Left renal pelvis (tissue), 4 donors: ENCODE data around the gene PLEKHH1. TPM values are rescaled to one million over a fixed set of nuclear protein-coding genes. Genes with fewer than 3 reads are reported as not detected.

Source experiments
- DNase-seq, 4 donors: peaks; one replicate each; pipeline ENCODE4 v3.0.0-alpha.2; 2013; ENCODE audit warnings: low read depth in 4 of 4, low spot score in 3 of 4
- polyA plus RNA-seq, 4 donors: library from polyadenylated mRNA; unstranded; fragments of 120-200 nt; gene quantifications; one replicate each; pipeline ENCODE4 v1.2.1, GENCODE V29; 2013; ENCODE audit not compliant: insufficient read length in 4 of 4

The PLEKHH1 gene
- polyA plus RNA-seq, 4 donors = 6.7 to 81.2 (median 45.4) TPM

DNA sequence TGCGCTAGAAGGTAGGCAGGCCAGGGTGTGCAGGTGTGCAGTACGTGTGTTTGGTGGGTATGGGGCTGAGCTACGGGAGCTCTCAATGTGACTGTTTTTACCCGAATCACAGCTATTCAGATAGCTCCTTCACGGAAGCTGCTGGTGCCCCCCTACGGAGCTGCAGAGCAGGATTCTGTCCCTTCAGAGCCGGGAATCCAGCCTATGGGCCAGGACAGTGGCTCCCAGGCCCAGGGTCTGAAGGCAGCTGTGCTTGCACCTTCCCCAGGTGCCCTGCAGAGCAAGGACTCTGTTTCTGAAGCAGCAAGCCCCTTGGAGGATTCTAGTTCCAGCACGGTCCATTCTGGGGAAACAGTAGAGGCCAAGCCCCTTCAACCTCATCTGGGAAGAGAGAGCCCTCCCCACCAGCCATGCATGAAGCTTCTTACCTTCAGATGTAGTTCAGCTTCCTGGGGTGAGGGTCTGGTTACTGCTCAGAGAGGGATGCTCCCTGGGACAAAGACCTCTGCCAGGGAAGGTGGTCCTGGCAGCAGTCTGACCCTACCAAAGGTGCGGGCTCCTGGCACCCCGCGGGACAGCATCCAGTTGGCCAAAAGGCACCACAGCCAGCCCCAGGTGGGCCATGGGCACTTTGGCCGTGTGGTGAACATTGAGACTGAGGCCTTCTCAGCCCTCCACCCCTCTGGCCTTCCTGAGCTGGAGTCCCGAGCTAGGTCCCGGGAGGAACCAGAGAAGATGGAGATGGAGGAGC, 29.1 kb downstream of the PLEKHH1 start:
- no peak for DNase-seq

DNA sequence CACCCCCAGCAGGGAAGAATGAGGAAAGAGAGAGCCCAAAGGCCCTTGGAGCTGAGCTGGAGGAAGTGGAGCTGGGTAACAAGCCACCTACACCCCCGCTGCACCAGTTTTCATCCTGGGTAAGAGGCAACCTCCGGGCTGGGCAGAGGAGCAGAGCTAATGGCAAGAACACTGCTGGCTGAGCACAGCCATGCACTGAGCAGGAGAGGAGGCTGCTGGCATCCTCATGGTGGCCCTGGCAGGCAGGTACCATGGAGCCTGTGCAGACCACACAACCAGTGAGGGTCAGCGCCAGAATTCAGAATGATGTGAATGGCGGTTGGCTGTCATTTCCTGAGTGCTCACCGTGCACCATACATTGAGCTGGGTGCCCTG, 29.7 kb downstream of the PLEKHH1 start:
- DNase-seq = no peak

DNA sequence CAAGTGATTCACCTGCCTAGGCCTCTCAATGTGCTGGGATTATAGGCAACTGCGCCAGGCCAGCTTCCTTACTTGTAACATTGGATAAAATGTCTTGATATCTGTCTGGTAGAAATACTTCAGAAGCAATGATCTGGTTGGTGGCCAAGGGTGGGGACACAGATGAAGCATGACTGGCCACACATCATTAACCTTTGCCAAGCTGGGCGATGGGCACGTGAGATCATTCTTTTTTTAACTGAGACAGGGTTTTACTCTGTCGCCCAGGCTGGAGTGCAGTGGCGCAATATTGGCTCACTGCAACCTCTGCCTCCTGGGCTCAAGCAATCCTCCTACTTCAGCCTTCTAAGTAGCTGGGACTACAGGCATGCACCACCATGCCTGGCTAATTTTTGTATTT, 31.1 kb downstream of the PLEKHH1 start:
- no peak for DNase-seq

DNA sequence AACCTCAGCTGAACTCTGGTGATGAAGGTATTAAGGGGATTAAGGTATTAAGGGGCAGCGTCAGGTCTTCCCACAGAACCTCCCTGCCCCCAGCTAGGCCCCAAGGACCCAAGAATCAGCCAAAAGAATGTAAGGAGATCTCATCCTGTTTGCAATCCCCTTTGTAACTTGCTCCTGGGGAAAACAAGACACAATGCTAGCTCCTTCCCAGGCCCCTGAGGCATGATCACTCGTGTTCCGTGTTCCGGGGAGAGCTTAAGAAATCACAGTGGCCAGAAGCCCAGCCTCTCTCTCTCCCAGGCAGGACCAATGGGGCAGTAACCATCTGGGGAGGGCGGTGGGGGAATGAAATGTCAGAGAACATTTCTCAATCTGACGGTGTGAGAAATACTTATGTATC, 33.8 kb downstream of the PLEKHH1 start:
- no peak for DNase-seq

DNA sequence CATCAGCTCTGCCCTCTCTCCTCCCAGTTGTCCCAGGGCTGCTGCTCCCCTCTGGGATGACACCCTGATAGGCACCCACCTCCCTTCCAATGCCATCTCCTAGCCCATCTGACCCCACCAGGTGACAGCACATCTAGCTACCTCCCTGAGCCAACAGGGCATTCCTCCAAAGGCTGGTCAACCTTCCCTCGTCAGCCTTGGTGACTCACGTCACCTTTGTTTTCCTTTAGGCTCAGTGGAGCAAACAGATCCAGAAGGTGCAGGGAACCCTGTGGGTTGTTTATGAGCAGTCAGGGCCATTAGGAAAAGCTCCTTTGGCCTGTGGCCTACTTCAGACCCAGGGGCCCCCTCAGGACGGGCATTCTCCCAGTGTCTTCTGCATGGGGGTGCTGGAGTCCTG, 34.6 kb downstream of the PLEKHH1 start:
- no peak for DNase-seq

DNA sequence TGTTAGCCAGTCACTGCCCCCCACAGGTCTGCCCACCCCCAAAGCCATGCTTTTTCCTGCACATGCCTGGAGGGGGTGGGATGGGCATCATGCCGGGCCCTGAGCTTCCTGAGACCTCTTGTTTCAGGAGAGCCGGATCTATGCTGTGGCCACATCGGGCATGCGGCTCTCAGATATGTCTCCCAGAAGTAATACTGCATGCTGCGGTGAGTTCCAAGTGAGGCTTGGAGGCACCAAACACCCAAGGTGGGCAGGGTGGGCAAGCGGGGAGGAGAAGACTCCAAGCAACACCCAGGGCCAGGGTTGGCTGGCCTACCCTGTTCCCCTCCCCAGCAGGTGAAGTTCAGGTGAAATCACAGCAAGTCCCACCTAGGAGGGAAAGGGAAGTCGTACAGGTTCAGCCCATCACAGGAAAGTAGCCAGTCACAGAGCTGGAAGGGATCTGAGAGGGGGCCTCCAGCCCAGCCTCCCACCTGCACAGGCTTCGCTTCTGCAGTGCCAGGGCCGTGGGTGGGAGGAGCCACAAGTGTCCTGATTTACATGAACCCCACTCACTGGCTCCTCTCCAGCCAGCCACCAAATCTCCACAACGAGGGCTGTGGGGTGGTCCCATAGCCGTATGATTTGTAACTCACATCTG, 36.0 kb downstream of the PLEKHH1 start:
- DNase-seq = no peak

DNA sequence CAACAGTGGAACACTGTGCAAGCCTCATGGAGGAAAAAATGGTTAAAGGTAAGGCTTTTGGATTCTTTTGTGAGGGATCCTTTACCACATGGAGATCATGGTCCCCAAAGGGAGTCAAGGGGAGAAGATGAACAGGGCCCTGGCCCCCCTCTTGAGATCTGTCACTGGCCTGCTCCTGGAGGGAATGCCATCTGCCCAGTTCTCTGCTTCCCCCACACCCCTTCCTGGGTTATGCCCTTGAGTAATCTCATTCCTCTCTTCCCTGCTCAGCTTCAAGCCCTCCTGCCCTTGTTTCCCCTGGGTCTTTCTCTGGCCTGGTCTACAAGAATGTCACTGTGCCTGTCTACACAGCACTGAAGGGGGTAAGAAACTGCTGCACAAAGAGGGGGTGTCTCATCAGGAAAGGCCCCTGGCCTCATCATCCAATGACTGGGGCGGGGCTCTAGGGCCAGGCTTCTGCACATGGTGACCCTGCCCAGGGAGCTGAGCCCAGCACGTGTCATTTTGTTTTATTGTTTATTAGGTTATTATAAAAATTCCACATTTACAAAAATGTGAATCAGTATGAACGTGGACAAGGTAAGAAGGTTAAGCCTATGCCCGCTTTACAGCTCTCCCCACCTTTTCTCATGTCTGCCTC, 36.7 kb downstream of the PLEKHH1 start:
- no peak for DNase-seq

DNA sequence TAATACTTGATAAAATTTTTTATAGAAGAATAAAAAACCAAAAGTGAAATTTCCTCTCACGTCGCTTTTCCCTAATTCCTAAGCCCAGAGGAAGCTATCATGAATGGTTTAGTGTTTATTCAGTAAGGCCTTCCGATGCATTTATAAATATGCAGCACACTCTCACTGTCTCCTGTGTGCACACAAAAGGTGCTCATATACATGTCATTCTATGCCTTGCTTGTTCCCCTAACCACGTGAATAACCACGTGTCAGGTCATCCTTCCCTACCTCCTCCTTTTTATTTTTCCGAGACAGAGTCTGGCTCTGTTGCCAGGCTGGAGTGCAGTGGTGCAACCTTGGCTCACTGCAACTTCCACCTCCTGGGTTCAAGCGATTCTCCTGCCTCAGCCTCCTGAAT, 37.4 kb downstream of the PLEKHH1 start:
- no peak for DNase-seq

DNA sequence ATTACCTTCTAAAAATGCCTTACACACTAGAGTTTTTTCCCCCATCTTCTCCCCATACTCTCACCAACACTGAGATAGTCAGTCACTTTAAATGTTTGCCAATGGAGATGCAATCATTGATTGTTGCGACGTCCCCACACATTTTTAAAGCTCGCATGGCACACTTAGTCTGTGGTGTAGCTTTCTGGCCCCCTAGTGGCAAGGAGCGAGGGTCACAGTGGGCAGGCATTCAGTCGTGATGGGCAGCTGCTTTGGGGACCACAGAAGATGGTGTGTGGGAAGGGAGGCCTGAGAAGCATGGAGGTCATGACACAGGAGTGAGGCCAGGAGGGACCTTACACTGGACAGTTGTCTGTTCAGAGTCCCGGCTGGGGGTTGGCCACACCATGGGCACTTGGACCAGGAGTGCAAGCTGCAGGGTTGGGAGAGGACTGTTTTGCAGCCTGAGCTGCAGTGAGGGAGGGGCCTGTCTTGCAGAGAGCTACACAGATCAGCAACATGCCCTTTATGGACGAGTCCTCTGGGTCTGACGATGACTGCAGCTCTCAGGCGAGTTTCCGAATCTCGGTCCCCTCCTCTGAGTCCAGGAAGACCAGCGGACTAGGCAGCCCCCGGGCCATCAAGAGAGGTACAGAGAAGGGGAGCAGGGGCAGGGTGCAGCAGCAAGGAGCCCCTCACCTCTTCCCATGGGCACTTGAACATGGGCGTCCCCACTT, 38.3 kb downstream of the PLEKHH1 start:
- DNase-seq = no peak

DNA sequence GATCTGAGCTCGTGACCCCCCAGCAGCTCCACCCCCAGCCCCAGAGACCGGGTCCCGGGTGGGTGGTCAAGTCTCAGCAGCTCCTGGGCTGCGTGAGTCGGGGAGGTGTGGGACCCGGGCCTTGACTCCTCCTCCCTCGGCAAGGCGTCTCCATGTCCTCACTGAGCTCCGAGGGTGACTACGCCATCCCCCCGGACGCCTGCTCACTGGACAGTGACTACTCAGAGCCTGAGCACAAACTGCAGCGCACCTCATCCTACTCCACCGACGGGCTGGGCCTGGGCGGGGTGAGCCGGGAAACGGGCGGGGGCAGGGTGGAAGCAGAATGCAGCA, 38.9 kb downstream of the PLEKHH1 start:
- no peak for DNase-seq

DNA sequence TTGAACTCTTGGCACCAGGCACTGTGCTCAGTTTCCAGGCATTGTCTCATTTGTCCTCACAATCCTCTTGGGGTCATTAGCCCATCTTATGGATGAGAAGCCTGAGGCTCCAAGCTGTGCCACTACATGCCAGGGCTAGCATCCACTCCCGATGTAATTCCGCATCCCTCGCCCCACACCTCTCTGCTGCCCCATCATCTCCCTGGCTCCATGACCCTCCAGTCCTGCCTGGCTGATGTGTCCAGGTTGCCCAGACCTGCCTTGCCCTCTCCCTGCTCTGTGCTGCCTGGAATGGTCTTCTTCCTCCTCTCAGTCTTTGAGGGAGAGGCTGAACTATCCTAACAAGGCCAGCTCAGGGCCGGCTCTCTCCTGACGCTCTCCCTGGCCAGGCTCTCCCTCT, 39.5 kb downstream of the PLEKHH1 start:
- no peak for DNase-seq

DNA sequence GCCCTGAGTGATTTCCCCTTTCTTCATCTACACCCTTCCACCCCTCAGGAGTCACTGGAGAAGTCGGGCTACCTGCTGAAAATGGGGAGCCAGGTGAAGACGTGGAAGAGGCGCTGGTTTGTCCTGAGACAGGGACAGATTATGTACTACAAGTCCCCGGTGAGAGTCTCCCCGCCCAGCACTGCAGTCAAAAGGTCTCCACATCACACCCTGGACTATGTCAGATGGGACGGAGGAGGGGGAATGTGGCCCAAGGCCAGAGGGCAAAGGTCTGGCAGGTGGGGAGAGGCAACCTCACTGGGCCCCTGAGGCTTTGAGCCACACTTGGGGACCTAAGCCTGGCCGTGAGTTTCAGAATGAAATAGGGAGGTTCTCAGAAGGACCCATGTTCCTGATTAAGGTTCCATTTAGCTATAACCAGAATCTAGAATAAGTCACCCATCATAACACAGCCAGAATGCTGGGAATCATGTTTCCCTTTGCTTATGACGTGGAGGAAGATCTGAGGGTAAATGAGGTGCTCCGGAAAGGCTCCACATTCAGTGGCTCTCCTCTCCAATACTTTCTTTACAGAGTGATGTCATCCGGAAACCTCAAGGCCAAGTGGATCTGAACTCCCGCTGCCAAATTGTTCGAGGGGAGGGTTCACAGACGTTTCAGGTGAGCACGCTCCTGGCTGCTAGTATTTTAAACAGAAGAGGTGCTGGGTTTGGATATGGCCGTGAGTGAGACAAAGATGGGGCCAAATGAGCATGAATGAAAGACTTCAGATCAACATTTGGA, 40.3 kb downstream of the PLEKHH1 start:
- DNase-seq = no peak

DNA sequence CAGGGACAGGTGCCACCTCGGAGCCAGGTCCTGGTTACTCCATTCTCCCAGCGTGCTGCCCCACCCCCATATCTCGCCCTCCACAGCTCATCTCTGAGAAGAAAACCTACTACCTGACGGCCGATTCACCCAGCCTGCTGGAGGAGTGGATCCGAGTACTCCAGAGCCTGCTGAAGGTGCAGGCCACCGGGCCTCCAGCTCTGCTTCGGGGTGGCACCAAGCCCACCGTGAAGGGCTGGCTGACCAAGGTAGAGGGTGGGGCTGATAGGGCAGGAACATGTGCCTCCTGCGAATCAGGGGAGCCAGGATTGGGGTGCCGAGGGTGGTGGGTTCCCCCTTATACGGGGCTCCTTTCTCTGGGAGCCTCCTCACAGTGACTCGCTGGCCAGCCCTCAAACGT, 41.1 kb downstream of the PLEKHH1 start:
- no peak for DNase-seq

DNA sequence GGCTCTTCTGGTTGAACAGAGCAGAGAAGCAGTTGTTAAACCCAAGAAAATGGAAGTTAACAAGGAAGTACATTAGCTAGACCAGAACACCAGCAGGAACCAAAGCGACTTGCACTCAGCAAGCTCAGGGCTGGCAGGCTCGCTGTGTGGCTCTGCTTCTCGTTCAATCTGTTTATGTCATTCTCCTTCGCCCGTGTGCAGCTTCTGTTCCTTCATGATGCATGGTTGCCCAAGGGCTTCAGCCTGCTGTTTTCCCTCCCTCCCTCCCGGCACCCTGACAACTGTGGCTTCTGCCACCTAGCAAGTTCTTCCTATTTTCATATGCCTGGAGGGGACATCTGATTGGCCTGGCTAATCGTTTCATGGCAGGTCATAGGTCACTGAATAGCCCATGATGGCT, 41.7 kb downstream of the PLEKHH1 start:
- DNase-seq = no peak

DNA sequence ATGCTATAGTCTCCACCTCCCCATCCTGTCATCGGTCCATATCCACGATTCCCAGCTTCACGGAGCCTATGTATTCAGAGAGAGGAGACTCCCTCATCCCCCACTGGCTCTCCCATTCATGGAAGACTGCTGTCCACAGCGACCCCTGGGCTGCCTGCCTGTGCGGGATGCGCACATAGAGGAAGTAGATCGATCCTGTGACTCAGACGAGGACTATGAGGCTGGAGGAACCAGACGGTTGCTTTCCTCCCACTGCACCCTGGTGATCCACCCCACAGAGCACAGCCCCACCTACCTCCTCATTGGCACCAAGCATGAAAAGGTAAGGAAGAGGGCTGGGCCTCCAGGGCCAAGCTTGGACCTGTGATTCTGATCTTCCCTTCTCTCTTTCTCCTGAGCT, 42.6 kb downstream of the PLEKHH1 start:
- no peak for DNase-seq

DNA sequence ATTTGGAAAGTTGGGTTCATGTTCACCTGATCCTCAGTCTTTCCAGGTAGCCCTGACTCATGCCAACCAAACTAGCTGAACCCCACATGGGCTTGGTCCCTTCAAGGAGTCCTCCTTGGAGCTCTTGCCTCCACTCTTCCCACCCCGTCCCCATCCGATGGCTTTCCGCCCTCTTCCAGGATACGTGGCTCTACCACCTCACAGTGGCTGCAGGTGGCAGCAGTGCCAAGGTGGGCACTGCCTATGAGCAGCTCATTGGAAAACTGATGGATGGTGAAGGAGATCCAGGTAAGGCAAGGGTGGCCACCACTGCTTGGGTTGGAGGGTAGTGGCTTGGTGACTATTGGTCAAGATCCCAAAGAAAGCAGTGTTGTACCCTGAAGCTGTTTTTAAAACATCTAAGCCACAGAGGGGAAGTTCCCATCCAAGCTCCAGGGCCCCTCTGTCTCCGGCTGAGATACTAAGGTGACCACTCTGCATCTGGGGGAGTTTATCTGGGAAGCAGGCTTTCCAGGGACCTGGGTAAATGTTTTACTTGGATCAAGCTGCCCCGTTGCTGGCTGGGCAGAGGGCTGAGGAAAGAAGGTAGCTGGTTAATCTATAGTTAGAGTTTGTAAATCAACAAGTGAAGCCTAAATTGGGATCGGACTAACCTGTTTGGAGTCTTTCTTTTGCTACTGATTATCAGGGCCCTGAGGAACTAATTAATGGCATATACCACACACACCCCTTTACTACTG, 43.3 kb downstream of the PLEKHH1 start:
- DNase-seq = no peak

DNA sequence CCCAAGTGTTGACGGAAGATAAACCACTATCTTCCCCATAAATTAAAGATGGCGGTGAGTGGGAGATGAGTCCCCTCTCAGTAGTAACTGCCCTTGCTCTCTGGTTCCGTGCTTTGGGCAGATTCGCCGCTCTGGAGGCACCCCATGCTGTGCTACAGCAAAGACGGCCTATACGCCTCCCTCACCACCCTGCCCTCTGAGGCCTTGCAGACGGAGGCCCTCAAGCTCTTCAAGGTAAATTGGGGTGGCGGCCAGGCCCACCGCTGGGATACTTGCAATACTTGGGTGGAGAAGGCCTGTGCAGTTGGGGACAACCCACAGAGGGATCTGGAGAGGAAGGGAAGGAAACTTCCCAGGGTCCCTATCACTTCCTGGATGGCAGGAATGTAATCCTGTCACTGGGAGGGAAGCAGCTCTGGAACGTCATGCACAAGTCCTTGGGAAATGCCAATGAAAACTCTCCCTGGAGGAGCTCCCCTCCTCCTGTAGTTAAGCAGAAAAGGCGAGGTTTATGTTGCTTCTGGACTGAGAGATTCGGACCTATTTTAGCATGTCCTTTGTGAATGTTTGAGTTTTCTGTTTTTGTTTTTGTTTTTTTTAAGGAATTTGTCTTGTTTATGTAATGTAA, 44.2 kb downstream of the PLEKHH1 start:
- no peak for DNase-seq

DNA sequence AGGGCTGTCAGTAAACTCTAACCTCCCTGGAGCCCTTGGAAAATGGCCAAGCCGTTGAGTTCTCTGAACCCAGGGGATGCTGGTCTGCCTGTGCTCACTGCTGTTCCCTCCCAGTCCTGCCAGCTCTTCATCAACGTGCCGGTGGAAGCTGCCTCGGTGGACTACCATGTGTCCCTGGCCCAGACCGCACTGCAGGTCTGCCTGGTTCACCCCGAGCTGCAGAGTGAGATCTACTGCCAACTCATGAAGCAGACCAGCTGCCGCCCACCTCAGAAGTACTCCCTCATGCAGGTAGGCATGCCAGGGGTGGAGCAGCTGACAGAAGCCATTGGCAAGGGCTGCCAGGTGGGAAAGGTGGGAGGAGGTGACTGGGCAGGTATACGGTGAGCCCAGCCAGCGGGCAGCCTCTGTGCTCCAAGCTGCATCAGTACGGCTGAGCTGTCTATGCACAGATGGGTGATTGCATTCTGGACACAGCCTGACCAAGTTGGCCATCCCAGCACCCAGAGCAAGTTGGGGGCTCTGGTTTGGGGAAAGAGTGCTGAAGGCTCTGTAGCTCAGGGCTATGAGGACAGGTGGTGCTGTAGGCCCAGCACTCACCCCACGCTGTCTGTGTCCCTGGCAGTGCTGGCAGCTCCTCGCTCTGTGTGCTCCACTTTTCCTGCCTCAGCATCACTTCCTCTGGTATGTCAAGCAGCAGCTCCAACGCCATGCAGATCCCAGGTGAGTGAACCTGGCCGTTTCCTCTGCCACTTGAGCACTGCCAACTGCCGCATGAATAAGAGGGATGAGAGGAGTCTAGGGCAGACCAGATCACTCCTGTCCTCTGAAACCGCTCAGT, 45.0 kb downstream of the PLEKHH1 start:
- no peak for DNase-seq

DNA sequence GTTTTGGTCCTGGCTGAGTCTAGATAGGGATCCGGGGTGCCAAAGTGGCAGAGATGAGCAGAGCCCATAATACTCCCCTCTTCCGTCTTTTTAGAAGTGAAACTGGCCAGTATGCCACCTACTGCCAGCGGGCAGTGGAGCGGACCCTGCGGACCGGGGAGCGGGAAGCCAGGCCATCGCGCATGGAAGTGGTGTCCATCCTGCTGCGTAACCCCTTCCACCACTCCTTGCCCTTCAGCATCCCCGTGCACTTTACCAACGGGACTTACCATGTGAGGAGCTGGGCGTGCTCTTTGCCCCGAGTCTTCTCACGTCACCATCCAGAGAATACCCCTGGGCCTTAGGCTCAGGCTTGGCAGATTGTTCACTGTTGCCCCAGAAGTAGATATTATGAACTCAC, 46.0 kb downstream of the PLEKHH1 start:
- DNase-seq = no peak
